GM18505 (cell line): ENCODE data around the gene EID3.
"Not testable (repeated sequence)": the region's sequence is repeated elsewhere in the genome, so short reads cannot be mapped to it uniquely, and the experiment has no call there.

Experiments used
- ATAC-seq: cut with Tn5 transposase; IDR thresholded peaks from one replicate; pipeline ENCODE4 v1.9.1; 2021; ENCODE audit not compliant: unreplicated experiment
- POLR2A ChIP-seq: IDR thresholded peaks from 4 replicates; pipeline ENCODE4 v1.6.1; 2011; ENCODE audit warnings: borderline replicate concordance; ENCODE audit not compliant: insufficient read depth, insufficient read length; ENCODE audit errors: extremely low read depth

Gene EID3

DNA sequence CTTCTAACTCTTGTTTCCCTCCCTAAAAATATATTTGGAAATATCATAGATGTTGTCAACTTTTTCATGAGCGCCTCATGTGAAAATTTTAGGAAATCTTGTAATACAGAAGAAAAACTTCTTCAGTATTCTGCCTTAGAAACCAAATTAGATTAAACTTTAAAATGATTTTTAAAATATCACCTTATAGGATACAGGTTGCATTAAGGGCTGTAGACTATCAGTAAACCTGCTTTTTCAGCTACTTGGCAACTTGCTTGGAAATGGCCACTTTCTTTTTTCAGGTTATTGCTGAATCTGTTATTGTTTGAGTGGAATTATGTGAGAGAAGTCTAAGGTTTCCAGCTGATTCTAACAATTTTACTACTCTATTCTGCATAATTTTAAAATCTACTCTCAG is 9.1 kb downstream of the EID3 start:
- ATAC-seq = no peak
- no peak for TF ChIP-seq POLR2A

- ATAC-seq = no peak
- no peak for TF ChIP-seq POLR2A
Observed at GRCh38 chr12:104313568-104314241, 10.2 kb downstream of the EID3 start.

DNA sequence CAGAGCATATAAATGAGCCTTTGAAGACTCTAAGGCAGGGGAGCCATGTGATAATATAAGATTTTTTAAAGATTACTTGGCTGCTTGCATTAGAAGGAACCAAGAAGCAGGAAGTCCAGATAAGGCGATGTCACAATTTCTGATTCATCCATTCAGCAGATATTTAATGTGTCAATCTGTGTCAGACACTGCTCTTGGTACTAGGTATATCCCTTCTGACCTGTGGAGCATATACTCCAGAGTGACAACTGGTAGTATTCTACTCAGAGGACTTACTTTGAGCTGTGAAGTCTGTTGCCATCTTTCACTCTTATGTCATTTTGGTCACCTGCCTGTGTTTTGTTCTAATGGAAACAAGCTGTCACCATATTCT is 10.7 kb downstream of the EID3 start:
- TF ChIP-seq POLR2A = no peak

GRCh38 chr12:104315326-104316224 is 12.0 kb downstream of the EID3 start:
- no peak for TF ChIP-seq POLR2A
- no peak for ATAC-seq

More for the DNA sequence above, 10.7 kb downstream of the EID3 start:
- ATAC-seq = no peak

GRCh38 chr12:104316936-104317335 is 13.4 kb downstream of the EID3 start:
- no peak for ATAC-seq
- no peak for TF ChIP-seq POLR2A

DNA sequence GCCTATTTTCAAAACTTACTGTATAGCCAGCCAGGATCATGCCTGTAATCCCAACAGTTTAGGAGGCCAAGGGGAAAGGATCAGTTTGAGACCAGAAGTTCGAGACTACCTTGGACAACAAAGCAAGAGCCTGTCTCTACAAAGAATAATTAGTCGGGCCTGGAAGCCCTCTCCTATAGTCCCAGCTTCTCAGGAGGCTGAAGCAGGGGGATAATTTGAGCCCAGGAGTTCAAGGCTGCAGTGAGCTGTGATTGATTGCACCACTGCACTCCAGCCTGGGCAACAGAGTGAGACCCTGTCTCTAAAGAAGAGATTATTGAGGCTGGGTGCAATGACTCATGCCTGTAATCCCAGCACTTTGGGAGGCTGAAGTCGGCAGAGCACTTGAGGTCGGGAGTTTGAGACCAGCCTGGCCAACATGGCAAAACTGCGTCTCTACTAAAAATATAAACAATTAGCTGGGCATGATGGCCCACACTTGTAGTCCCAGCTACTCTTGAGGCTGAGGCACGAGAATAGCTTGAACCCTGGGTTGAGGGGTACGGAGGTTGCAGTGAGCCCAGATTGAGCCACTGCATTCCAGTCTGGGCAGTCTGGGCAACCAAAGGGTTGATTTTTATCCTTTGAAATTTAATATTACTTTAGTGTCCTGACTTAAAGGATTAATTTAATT is 14.1 kb downstream of the EID3 start:
- no peak for ATAC-seq
- no peak for TF ChIP-seq POLR2A

DNA sequence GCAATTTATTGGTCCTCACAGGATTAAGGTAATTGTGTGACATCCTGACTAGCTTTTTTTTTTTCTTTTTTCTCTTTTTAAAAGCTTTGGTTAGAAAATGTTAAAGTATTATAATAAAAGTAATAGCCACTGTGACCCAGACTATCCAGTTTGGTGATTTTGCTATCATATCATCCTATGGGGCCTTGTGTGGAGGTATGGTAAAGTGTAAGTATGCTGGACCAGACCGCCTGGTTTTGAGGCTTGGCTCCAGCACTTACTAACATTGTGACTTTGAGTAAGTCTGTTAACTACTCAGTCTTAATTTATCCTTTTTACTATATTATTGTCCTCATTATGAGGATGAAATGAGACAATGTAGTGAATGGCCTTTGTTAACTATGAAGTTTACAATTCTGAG is 15.5 kb downstream of the EID3 start:
- no peak for ATAC-seq

DNA sequence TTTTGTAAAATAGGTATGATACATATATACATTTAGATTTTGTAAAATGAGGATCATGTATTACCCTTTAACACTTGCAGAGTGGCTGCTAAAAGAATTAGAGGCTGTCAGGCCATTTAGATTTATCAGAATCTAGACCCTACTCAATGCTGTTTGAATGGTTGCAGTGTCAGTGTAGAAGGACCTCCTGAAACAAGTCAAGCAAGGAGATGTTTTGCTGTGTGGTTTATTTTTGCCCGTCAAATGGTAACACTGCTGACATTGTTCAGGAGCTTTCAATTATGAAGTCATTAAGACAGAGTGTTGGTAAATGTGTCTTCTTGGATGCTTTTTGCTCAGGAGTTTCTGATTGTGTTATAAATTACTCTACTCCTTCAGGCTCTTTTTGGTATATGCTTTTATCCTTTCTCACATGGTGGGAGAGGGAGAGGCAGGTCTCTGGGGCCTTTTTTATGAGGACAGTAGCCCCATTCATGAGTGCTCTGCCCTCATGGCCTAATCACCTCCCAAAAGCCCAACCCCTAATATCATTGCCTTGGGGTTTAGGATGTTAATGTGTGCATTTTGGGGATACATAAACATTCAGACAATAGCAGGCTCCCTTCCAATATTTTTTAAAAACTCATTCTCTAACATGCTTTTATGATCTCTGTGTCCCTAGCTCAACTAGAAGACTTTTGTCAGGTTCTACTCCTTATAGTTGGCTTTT is 16.5 kb downstream of the EID3 start:
- ATAC-seq = no peak
- TF ChIP-seq POLR2A = no peak

More for the DNA sequence above, 15.5 kb downstream of the EID3 start:
- TF ChIP-seq POLR2A = no peak

GRCh38 chr12:104320627-104321024 is 17.1 kb downstream of the EID3 start:
- no peak for TF ChIP-seq POLR2A
- no peak for ATAC-seq

DNA sequence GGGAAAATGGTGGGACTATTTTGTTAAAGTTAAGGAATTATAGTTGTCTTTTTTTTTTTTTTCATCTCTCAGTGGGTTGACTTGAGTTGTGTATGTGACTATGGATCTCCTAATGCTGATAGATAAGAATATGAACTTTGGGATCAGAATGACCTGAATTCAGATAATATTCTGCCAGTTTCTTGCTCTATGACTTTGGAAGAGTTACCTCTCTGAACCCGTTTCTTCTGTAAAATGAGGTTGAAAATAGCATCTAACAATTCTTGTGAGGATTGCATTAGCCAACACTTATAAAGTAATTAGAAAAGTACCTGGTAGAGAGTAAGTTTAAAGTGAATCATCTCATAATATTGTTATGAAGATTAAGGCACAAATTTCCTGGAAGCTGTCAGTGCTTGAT is 18.4 kb downstream of the EID3 start:
- no peak for ATAC-seq
- no peak for TF ChIP-seq POLR2A

DNA sequence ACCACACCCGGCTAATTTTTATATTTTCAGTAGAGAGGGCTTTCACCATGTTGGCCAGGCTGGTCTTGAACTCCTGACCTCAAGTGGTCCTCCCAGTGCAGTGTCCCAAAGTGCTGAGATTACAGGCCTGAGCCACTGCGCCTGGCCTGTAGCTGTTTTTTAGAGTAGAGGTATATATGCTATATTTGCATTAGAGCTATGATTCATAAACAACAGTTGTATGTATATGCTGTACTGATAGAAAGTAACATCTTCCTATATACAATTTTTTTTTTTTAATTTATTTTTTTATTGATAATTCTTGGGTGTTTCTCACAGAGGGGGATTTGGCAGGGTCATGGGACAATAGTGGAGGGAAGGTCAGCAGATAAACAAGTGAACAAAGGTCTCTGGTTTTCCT is 19.0 kb downstream of the EID3 start:
- ATAC-seq = not testable (repeated sequence)

GRCh38 chr12:104323899-104324298 is 20.4 kb downstream of the EID3 start:
- ATAC-seq = no peak
- TF ChIP-seq POLR2A = no peak

DNA sequence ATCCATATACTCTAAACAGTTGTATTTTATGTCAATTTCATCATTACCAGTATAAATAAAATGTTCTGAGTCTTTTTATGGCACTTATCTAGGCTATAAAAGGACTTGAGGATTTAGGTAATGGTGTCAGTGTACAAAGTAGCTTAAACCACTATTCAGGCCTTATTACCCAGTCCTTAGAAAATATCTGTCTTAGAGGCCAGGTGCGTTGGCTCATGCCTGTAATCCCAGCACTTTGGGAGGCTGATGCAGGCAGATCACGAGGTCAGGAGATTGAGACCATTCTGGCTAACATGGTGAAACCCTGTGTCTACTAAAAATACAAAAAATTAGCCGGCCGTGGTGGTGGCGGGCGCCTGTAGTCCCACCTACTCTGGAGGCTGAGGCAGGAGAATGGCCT is 24.7 kb downstream of the EID3 start:
- not testable (repeated sequence) for ATAC-seq
